Subcutaneous preadipocyte (primary cell): ENCODE measurements around the gene MKS1. TPM values are rescaled to one million over a fixed set of nuclear protein-coding genes. Genes with fewer than 3 reads are reported as not detected.

Experiments used
- total RNA-seq: library from RNA; depleted of rRNA; stranded (reverse); fragments of >200 nt; gene quantifications from 2 replicates; pipeline ENCODE4 v1.2.3, GENCODE V29; 2012

Gene MKS1
- 10.7 and 10.9 TPM in 2 replicates for total RNA-seq

DNA sequence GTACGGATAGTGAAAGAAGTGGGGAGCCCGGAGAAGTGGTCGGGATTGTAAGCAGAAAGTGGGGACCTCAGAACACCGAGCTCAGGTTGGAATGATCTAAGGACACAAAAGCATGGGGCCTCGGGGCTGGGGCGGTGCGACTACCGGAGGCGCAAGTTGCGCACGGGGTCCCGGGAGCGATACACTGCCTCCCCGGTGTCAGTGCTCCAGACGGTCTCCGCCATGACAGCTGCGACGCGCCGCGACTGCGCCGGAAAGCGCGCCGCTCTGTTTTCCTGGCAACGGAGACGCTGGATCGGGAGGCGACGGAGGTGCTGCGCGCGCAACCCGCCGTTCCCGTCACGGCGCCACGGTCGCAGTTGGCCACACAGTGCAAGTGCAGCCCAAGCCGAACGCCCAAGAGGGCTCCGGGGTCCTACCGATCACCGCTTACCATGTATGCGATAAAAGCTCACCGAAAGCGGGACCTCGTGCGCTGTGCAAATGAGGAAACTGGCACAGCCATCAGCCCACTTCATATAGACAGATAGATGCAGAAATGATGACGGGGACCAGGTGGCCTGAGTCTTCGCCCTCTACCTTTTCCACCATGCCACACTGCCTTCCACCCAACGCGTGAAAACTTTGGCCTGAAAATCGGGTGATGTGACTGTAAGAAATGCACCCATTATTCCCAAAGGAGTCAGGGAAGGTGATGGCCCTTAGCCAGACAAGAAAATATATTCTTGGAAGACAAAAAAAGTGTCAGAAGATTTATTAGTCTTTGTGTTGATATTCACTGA lies at the start of gene MKS1:
TSS of gene MKS1 (minus strand) at position 249 of the 782 bp plus-strand sequence. CDS start at position 224, 25 bp downstream.

DNA sequence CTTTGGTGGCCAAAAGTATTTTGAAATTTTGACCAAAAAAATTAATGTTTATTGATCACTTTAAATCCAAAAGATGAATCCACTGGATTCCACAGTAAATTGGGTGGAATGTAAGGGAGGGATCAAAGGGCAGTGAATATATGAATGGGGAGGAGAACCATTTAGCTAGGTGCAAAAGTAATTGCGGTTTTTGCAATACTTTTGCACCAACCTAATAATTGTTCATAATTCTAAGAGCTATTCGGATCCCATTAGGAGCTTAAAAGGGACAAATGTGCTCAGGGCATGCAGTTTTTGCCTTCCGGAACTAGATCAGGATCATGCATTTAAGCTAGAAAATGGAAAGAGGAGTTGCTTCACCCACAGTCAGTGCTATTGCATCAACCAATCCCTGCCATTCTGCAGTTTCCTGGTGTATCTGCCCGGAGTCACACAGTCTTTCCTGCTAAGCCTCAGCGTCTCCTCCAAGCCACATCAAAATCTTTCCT lies 19.1 kb upstream of the MKS1 start, which contains the start of gene LPO:
TSS of gene LPO (plus strand) at position 438 of the 488 bp plus-strand sequence. CDS start 4,396 bp downstream, outside the sequence.

GRCh38 chr17:58192612-58193011 lies 26.4 kb downstream of the MKS1 start, which contains the start of gene EPX:
Gene EPX, plus strand, starts transcription at chr17:58192726. Its CDS starts 121 bp downstream, at chr17:58192847.

DNA sequence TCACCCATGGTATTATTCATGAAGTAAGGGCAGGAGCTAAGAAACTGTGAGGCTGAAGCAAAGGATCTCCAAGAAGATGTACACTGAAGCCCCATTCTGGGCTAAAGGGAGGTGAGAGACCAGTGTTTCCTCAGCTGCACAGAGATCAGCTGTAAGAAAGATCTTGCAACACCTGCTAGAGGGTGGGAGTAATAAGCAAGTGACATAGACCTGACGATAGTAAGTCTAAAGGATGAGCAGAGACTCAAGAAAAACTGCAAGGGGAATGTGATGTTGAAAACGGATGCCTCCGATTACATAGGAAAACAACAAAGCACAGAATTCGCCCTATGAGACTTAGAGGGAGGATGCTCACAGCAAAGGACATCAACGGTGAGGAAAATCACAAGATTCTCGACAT lies 52.4 kb downstream of the MKS1 start, which contains the start of gene OR4D2:
TSS of gene OR4D2 (plus strand) at position 301 of the 400 bp plus-strand sequence. CDS start 2,674 bp downstream, outside the sequence.

Other genes with a start within 250 kb of the MKS1 start
- 32.0 and 43.8 TPM in 2 replicates for gene VEZF1, start 231.0 kb downstream of the MKS1 start, total RNA-seq
- 349 and 447 TPM in 2 replicates for gene SRSF1, start 212.0 kb downstream of the MKS1 start, total RNA-seq
- gene DYNLL2, start 135.8 kb downstream of the MKS1 start, total RNA-seq, result 7.0 and 9.0 TPM in 2 replicates
- gene OR4D1, start 70.9 kb downstream of the MKS1 start, total RNA-seq, result not detected in 2 replicates
- not detected in 2 replicates for gene OR4D2, start 52.3 kb downstream of the MKS1 start, total RNA-seq
- gene EPX, start 26.5 kb downstream of the MKS1 start, total RNA-seq, result not detected in 2 replicates
- not detected in 2 replicates for gene LPO, start 19.3 kb upstream of the MKS1 start, total RNA-seq
- under 0.01 TPM in 1 of 2 replicates, not detected in the other for gene MPO, start 61.7 kb upstream of the MKS1 start, total RNA-seq
- gene TSPOAP1, start 109.5 kb upstream of the MKS1 start, total RNA-seq, result under 0.01 TPM in 1 of 2 replicates, not detected in the other
- gene SUPT4H1, start 132.9 kb upstream of the MKS1 start, total RNA-seq, result 41.1 and 44.8 TPM in 2 replicates
- under 0.01 TPM in 2 replicates for gene RNF43, start 198.3 kb upstream of the MKS1 start, total RNA-seq